HepG2 (cell line): ENCODE measurements around the gene R3HDM1. TPM values are rescaled to one million over a fixed set of nuclear protein-coding genes. Genes with fewer than 3 reads are reported as not detected.

Experiments
- ATF7 ChIP-seq, 2 experiments: fragments of 450-650 bp in 1 of 2; sonication (generic) in 1 of 2; formaldehyde crosslinking in 1 of 2; IDR thresholded peaks; 2 replicates each; pipeline versions ENCODE4 v1.4.0 to v1.6.1; 2016 to 2020; ENCODE audit warnings: antibody characterized with exemption in 1 of 2, mild to moderate bottlenecking in 1 of 2, missing genetic modification reagents in 1 of 2
- BCLAF1 ChIP-seq: fragments of 450-650 bp; IDR thresholded peaks from 2 replicates; pipeline ENCODE4 v1.6.1; 2017; ENCODE audit warnings: mild to moderate bottlenecking
- CCDC6 ChIP-seq: sonication (generic); formaldehyde crosslinking; IDR thresholded peaks from 2 replicates; pipeline ENCODE4 v1.8.1; 2022; ENCODE audit warnings: mild to moderate bottlenecking, missing genetic modification reagents, moderate library complexity
- DMTF1 ChIP-seq: sonication (generic); formaldehyde crosslinking; IDR thresholded peaks from 2 replicates; pipeline ENCODE4 v1.4.0; 2020; ENCODE audit warnings: mild to moderate bottlenecking, missing genetic modification reagents
- KDM3A ChIP-seq: IDR thresholded peaks from 2 replicates; pipeline ENCODE4 v1.6.1; 2018; ENCODE audit warnings: low read depth, missing compliant biosample characterization
- MIXL1 ChIP-seq: IDR thresholded peaks from 2 replicates; pipeline ENCODE4 v1.6.1; 2016
- MXD3 ChIP-seq: IDR thresholded peaks from 2 replicates; pipeline ENCODE4 v1.6.1; 2016; ENCODE audit warnings: mild to moderate bottlenecking, missing biosample characterization, missing genetic modification reagents
- NFIB ChIP-seq: sonication (generic); formaldehyde crosslinking; IDR thresholded peaks from 2 replicates; pipeline ENCODE4 v1.9.0; 2021; ENCODE audit warnings: missing genetic modification reagents, mild to moderate bottlenecking, borderline replicate concordance
- SETDB1 ChIP-seq: sonication (generic); formaldehyde crosslinking; IDR thresholded peaks from 2 replicates; pipeline ENCODE4 v1.5.1; 2020; ENCODE audit warnings: missing genetic modification reagents, mild to moderate bottlenecking, borderline replicate concordance
- SMAD1 ChIP-seq: sonication (generic); formaldehyde crosslinking; IDR thresholded peaks from 2 replicates; pipeline ENCODE4 v1.4.0; 2020; ENCODE audit warnings: missing genetic modification reagents, low read depth, mild to moderate bottlenecking, borderline replicate concordance
- UBTF ChIP-seq: sonication (generic); formaldehyde crosslinking; IDR thresholded peaks from 2 replicates; pipeline ENCODE4 v1.4.0; 2020; ENCODE audit warnings: mild to moderate bottlenecking, missing genetic modification reagents
- ZBTB42 ChIP-seq: sonication (generic); formaldehyde crosslinking; IDR thresholded peaks from 2 replicates; pipeline ENCODE4 v1.5.0; 2020; ENCODE audit warnings: mild to moderate bottlenecking, missing genetic modification reagents
- ZNF660 ChIP-seq: sonication (generic); formaldehyde crosslinking; IDR thresholded peaks from 2 replicates; pipeline ENCODE4 v1.5.1; 2020; ENCODE audit warnings: mild to moderate bottlenecking, low read depth, missing genetic modification reagents, borderline replicate concordance
- ZNF75D ChIP-seq: sonication (generic); formaldehyde crosslinking; IDR thresholded peaks from 2 replicates; pipeline ENCODE4 v1.8.1; 2023; ENCODE audit warnings: missing genetic modification reagents, mild to moderate bottlenecking, borderline replicate concordance
- ZNF850 ChIP-seq: sonication (generic); formaldehyde crosslinking; conservative IDR thresholded peaks from 2 replicates; pipeline ENCODE4 v1.9.0; 2021; ENCODE audit warnings: mild to moderate bottlenecking, missing genetic modification reagents
- polyA plus RNA-seq, 8 experiments: library from polyadenylated mRNA; depleted of rRNA in 3 of 8; stranded (reverse) in 7 of 8; unstranded in 1 of 8; fragments of >200 nt; fragmentation: Illumina TruSeq in 4 of 8; extraction: Trizol in 4 of 8; gene quantifications; 2 replicates each; pipeline versions ENCODE4 v1.2.1 to v1.2.3, GENCODE V29; 2011 to 2016; ENCODE audit warnings: low read depth in 4 of 8, missing spikeins in 1 of 8, mixed read lengths in 1 of 8; ENCODE audit not compliant: insufficient read depth in 1 of 8
- total RNA-seq, 5 experiments: library from RNA; depleted of rRNA; stranded (reverse); fragments of >200 nt; fragmentation: Illumina TruSeq; extraction: Trizol; gene quantifications; 2 replicates each; pipeline ENCODE4 v1.2.3, GENCODE V29; 2016; ENCODE audit warnings: low read depth in 1 of 5
- TF ChIP-seq, protein P1 (sequence below): sonication (generic); formaldehyde crosslinking; IDR thresholded peaks from 2 replicates; pipeline ENCODE4 v1.8.0; 2023; ENCODE audit warnings: mild to moderate bottlenecking, missing genetic modification reagents

Gene R3HDM1
- total and polyA plus RNA-seq, 2 of the 13 experiments (the other 11 are each of a cell fraction or from before 2014, with no cell fraction given), result 15.7 to 54.3 TPM

DNA sequence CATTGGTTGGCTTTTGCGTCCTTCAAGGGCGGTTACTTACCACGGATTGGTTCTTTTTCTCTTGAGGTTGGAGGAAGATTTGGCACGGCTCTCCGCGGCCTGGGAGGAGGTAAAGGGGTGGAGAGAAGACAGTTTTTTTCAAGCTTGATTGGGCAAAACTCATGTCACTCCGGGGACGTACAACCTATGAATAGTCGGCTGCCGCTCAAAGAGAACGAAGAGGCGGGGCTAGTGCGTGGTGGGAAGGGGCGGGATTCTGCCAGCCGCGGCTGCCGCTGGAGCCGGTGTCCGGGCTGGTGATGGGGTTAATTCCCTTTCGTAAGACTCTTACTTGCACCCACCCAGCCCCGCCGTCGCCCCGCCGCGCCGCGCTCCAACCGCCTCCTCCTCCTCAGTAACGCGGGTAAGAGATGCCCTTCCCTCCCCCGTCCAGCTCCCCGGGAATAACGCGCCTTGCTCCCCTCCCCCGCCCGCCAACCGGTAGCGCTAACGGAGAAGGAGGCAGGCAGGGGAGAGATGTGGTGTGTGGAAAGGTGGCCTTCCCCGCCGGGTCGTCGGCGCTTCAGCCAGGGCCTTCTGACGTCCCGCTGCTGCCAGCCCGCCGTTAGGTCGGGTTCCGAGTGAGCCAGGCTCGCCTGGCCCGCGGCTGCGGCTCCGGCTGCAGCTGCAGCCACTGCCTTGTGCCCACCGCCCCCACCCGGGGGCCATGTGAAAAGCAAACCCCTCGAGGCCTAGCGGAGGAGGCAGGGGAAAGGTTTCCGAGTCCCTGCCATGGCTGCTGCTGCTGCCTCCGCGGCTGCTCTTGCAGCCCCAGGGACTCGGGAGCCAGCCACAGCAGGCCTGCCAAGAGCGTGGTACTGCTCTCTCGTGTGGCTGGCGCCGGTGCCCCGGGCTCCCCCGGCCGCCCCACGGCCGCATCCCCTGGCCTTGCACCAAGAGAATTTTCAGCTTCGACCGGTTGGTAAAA, at the start of gene R3HDM1 (continued):
- TF ChIP-seq ZNF75D (CRISPR knock-in tag) (no peak), CCDC6 (peak; percentile 80), MIXL1 (no peak), ZBTB42 (no peak), ATF7 (IDR thresholded peaks at IDR 0.05) (no peak), ATF7 (CRISPR knock-in tag; IDR thresholded peaks at IDR 0.05) (no peak), MXD3 (CRISPR knock-in tag) (peak; percentile 86), ZNF850 (CRISPR knock-in tag) (no peak), UBTF (CRISPR knock-in tag) (peak; percentile 99), SETDB1 (CRISPR knock-in tag) (no peak), ZNF660 (CRISPR knock-in tag) (no peak), KDM3A (CRISPR knock-in tag) (peak; percentile 87; the same call in 1 of the 2 replicates), DMTF1 (CRISPR knock-in tag) (no peak), SMAD1 (CRISPR knock-in tag) (0 out of 2 replicates have a peak, but pooled peaks have one; percentile 23), NFIB (CRISPR knock-in tag) (no peak), BCLAF1 (no peak)
- TF ChIP-seq, protein P1, sequence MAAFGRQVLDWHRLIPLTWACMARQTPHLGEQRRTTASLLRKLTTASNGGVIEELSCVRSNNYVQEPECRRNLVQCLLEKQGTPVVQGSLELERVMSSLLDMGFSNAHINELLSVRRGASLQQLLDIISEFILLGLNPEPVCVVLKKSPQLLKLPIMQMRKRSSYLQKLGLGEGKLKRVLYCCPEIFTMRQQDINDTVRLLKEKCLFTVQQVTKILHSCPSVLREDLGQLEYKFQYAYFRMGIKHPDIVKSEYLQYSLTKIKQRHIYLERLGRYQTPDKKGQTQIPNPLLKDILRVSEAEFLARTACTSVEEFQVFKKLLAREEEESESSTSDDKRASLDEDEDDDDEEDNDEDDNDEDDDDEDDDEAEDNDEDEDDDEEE, result no peak
